ENCODE data around the gene MADD. TPM values are rescaled to one million over a fixed set of nuclear protein-coding genes. Genes with fewer than 3 reads are reported as not detected.

The MADD gene
- total and polyA plus RNA-seq, 2 donors (not counting 3 experiments of a cell fraction or from before 2014, with no cell fraction given), result 35.3 to 36.8 TPM

DNA sequence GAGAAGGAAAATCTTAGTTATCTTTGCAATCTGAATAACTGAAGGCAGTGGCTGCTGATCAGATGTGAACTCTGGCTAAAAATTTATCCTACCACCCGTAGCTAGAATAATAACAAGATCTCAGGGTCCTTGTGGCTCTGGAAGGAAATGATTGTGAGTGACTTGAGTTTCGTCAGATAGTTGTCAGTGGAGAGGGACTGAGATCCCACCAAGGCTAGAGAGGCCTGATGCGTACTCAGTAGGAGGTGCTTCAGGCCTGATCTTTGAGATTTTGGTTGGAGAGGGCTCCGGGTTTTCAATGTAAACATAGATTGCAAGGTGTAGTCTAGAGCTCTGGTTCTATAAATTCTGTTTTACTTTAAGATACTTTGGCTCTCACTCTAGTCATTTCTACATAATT, 1.4 kb downstream of the MADD start:
- Histone ChIP-seq H3K9ac (replicated peaks; ENCODE audit: extremely low read depth, insufficient read depth, low read length) (no peak overlapping the region), H3K9me1 (replicated peaks; ENCODE audit: control insufficient read depth, extremely low read depth, insufficient read depth, low read length) (no peaks in the 10 kb centered on the region), H4K20me1 (replicated peaks; ENCODE audit: control insufficient read depth, extremely low read depth, insufficient read depth, low read length) (no peaks in the 10 kb centered on the region), H3K4me3 (replicated peaks in 1 of 3; ENCODE audit: insufficient read depth in 1 of 3, low read depth in 1 of 3, low read length in 3 of 3) (no peak overlapping the region), H3K36me3 (ENCODE audit: control insufficient read depth in 2 of 2, extremely low read depth in 1 of 2, insufficient read depth in 2 of 2, low read length in 2 of 2) (peaks cover 3 to 16% of the 10 kb centered on the region in 2 experiments), H3K9me3 (replicated peaks; ENCODE audit: control insufficient read depth, insufficient read depth, low read length) (no peaks in the 10 kb centered on the region), H3K4me1 (ENCODE audit: control insufficient read depth, extremely low read depth, insufficient read depth, low read length) (peaks cover 23% of the 10 kb centered on the region), H3K27me3 (ENCODE audit: control insufficient read depth in 2 of 2, insufficient read depth in 2 of 2, low read length in 2 of 2) (no peaks in the 10 kb centered on the region), H3K4me2 (ENCODE audit: insufficient read depth, low read length) (no peak overlapping the region), H3K27ac (ENCODE audit: insufficient read depth, low read depth, low read length) (no peak overlapping the region), H3K79me2 (ENCODE audit: control insufficient read depth, insufficient read depth, low read length) (peaks cover 25% of the 10 kb centered on the region), H2AFZ (ENCODE audit: low read depth, low read length) (no peak overlapping the region)
- CTCF ChIA-PET, result interaction anchor here (0.9 to 4.9 kb wide), 8 partner anchors 13 to 141 kb away, joined by 3 to 25 read pairs (median 5); partner anchors contain the start of genes ACP2 and NR1H3
- FAIRE-seq (no peak), DNase-seq (ENCODE audit: low read depth, low spot score) (no peak)
- no TSS peak for BruUV-seq (replicated peaks)
- POLR2A ChIA-PET, result interaction anchor here (0.6 to 0.7 kb wide), 3 partner anchors 17 to 167 kb away, joined by 3 read pairs; no protein-coding TSS in a partner anchor
- TF ChIP-seq MAX (IDR thresholded peaks at IDR 0.05; ENCODE audit: insufficient read depth, insufficient read length) (no peak), GATA2 (IDR thresholded peaks at IDR 0.05; ENCODE audit: insufficient read depth, insufficient read length, low read depth, low read length) (no peak), POLR2A (IDR thresholded peaks at IDR 0.05; ENCODE audit: low read depth, low read length) (no peak), POLR2AphosphoS5 (IDR thresholded peaks at IDR 0.05; ENCODE audit: insufficient read depth, low read depth, low read length) (no peak), EZH2 (IDR thresholded peaks at IDR 0.05; ENCODE audit: borderline replicate concordance, low read depth, low read length, severe bottlenecking) (no peak), JUN (IDR thresholded peaks at IDR 0.05; ENCODE audit: borderline replicate concordance, insufficient read depth, insufficient read length, low read depth) (no peak), MYC (IDR thresholded peaks at IDR 0.05; ENCODE audit: low read depth, low read length) (no peak), CTCF (IDR thresholded peaks at IDR 0.05; ENCODE audit: extremely low read depth in 1 of 2, insufficient read depth in 1 of 2, low read depth in 1 of 2, low read length in 2 of 2) (no peak), FOS (IDR thresholded peaks at IDR 0.05; ENCODE audit: borderline replicate concordance, insufficient read depth, low read length) (no peak)
- intact Hi-C loops (cut with micrococcal nuclease) (no loop called here), dilution Hi-C loops (cut with MboI; ENCODE audit: extremely low pct_ligation_motif_present, low sequenced_read_pairs) (no loop called here)

All from endothelial cell of umbilical vein (primary cell).